ENCODE data around the gene SARDH.
"Not testable (repeated sequence)": the region's sequence is repeated elsewhere in the genome, so short reads cannot be mapped to it uniquely, and the experiment has no call there.

Gene SARDH

DNA sequence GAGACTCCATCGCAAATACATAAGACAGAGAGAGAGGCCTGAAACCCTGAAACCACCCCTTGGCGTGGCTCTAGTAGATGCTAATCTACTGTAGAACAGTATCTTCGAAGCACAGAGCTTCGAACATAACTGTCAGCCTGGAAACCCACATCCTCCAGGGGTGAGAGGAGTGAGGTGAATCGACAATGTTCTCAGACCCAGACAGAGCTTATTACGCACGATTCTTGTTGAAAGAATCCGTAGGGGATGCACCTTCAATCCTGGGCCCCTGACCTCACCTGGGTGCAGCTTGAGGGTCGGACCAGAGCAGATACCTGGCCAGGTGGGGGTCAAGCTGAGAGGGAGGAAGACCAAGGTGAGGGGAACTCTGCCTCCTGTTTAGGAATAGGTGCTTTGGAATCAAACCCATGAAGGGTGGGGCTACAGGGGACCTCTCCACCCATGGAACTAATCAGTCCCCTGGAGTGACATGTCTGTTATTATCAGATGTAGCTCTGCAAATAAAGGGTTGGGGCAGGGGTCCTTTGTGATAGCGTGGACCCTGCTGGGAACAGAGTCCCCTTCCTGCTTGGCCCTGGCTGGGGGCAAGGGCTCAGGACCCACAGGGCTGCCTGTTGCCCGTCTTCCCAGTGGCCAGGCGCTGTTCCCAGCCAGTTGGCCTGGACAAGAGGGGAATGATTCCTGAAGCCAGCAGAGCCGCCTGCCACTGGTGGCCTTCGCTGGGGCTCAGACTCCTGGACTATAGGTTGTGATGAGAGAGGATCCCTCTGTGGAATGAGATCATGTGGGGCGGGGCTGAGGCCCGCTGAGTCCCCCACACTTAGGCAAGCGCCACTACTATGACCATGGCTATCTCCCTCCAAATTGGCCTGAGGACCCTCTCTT, 60.8 kb downstream of the SARDH start:
- Histone ChIP-seq H3K9ac (ENCODE audit: low read depth in 1 of 2, low read length in 2 of 2) (no peak overlapping the region), H3K4me3 (ENCODE audit: low read length in 2 of 2) (no peak overlapping the region), H3K27ac (ENCODE audit: low read depth in 2 of 2, low read length in 2 of 2) (peak overlapping the region; percentile 19 to 43), H3K36me3 (ENCODE audit: control insufficient read depth in 2 of 2, insufficient read depth in 2 of 2, low read length in 2 of 2) (no peaks in the 10 kb centered on the region), H3K27me3 (ENCODE audit: control insufficient read depth in 2 of 2, insufficient read depth in 2 of 2, low read length in 2 of 2) (no peaks in the 10 kb centered on the region), H3K4me1 (ENCODE audit: control insufficient read depth in 2 of 2, insufficient read depth in 2 of 2, low read length in 2 of 2) (peaks cover 0 to 2% of the 10 kb centered on the region in 2 donors), H3K9me3 (ENCODE audit: control insufficient read depth in 2 of 2, low read length in 2 of 2) (no peaks in the 10 kb centered on the region)

DNA sequence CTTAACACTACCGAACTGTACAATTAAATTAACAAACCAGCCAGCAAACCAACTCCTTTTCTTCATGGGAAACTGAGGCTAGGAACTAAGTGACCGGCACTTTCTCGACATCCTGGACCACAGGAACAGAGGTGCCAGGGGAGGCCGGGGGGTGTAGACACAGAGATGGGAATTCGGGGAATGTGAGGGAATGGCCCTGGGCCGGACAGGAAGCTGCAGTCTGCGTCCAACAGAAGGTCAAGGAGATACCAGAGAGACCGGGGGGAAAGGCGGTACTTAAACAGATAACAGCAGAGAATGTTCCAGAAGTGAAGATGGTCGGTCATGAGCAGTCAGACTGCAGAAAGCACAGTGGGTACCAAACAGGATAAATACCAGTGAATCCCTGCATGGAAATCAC, 61.7 kb downstream of the SARDH start:
- no peaks in the 10 kb centered on the region for H3K9me3 ChIP-seq (ENCODE audit: control insufficient read depth in 2 of 2, low read length in 2 of 2)
- no peak overlapping the region for H3K27ac ChIP-seq (ENCODE audit: low read depth in 2 of 2, low read length in 2 of 2)
- no peaks in the 10 kb centered on the region for H3K27me3 ChIP-seq (ENCODE audit: control insufficient read depth in 2 of 2, insufficient read depth in 2 of 2, low read length in 2 of 2)
- H3K4me3 ChIP-seq (ENCODE audit: low read length in 2 of 2): no peak overlapping the region
- H3K36me3 ChIP-seq (ENCODE audit: control insufficient read depth in 2 of 2, insufficient read depth in 2 of 2, low read length in 2 of 2): no peaks in the 10 kb centered on the region
- no peak overlapping the region for H3K9ac ChIP-seq (ENCODE audit: low read depth in 1 of 2, low read length in 2 of 2)
- peaks cover 0 to 2% of the 10 kb centered on the region in 2 donors for H3K4me1 ChIP-seq (ENCODE audit: control insufficient read depth in 2 of 2, insufficient read depth in 2 of 2, low read length in 2 of 2)

DNA sequence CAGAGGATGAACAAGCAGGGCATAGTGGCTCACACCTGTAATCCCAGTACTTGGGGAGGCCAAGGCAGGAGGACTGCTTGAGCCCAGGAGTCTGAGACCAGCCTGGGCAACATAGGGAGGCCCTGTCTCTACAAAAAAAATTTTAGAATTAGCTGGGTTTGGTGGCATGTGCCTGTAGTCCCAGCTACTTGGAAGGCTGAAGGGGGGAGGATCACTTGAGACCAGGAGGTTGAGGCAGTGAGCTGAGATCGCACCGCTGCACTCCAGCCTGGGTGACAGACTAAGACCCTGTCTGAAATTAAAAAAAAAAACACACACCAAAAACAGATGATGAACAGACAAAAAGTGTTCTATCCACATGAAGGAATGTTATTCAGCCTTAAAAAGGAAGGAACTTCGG, 62.4 kb downstream of the SARDH start:
- not testable (repeated sequence) for H3K9me3 ChIP-seq (ENCODE audit: control insufficient read depth in 2 of 2, low read length in 2 of 2); H3K27ac ChIP-seq (ENCODE audit: low read depth in 2 of 2, low read length in 2 of 2); H3K27me3 ChIP-seq (ENCODE audit: control insufficient read depth in 2 of 2, insufficient read depth in 2 of 2, low read length in 2 of 2)

DNA sequence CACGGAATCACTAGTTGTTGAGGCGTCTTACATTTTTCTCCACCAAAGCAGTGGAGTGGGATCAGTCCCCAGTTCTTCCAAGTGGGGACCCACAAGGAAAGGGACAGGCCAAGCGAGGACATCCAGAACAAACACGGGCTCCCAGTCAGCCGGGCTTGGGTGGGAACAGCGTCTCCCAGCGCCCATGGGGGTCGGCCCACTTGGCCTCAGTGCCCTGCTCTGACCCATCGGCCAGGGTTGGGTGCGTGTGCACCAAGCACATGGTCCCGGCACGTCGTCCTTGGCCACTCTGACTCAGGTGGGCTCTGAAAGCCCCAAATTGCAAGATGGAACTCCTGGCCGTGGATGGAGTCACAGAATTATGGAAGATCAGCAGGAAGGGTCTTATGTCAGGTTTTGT, 64.1 kb downstream of the SARDH start:
- H3K9me3 ChIP-seq (ENCODE audit: control insufficient read depth in 2 of 2, low read length in 2 of 2): no peaks in the 10 kb centered on the region
- H3K27me3 ChIP-seq (ENCODE audit: control insufficient read depth in 2 of 2, insufficient read depth in 2 of 2, low read length in 2 of 2): no peaks in the 10 kb centered on the region
- no peak overlapping the region for H3K9ac ChIP-seq (ENCODE audit: low read depth in 1 of 2, low read length in 2 of 2)
- no peak overlapping the region for H3K4me3 ChIP-seq (ENCODE audit: low read length in 2 of 2)
- H3K27ac ChIP-seq (ENCODE audit: low read depth in 2 of 2, low read length in 2 of 2): no peak overlapping the region
- H3K4me1 ChIP-seq (ENCODE audit: control insufficient read depth in 2 of 2, insufficient read depth in 2 of 2, low read length in 2 of 2): no peaks in the 10 kb centered on the region
- H3K36me3 ChIP-seq (ENCODE audit: control insufficient read depth in 2 of 2, insufficient read depth in 2 of 2, low read length in 2 of 2): no peaks in the 10 kb centered on the region

More for the DNA sequence above, 62.4 kb downstream of the SARDH start:
- not testable (repeated sequence) for H3K36me3 ChIP-seq (ENCODE audit: control insufficient read depth in 2 of 2, insufficient read depth in 2 of 2, low read length in 2 of 2); H3K4me3 ChIP-seq (ENCODE audit: low read length in 2 of 2); H3K9ac ChIP-seq (ENCODE audit: low read depth in 1 of 2, low read length in 2 of 2); H3K4me1 ChIP-seq (ENCODE audit: control insufficient read depth in 2 of 2, insufficient read depth in 2 of 2, low read length in 2 of 2)

DNA sequence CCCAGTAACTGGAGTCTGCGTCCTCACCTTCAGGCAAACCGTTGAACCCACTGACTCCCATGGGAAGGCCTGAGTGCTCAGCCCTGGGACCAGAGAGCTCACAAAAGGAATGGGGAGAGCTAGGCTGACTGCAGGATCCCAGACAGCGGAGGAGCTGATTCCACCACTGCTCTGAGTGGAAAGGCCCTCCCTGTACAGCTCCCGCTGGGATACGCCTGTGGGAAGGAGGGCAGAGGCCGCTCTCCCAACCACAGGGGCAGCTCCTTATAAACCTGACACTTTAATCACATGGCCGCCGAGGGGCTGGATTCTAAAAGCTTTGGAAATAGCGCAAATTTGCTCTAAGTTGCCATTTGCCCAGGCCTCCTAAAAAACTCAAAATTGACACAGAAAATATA, 64.9 kb downstream of the SARDH start:
- Histone ChIP-seq H3K4me1 (ENCODE audit: control insufficient read depth in 2 of 2, insufficient read depth in 2 of 2, low read length in 2 of 2) (no peaks in the 10 kb centered on the region), H3K9me3 (ENCODE audit: control insufficient read depth in 2 of 2, low read length in 2 of 2) (no peaks in the 10 kb centered on the region), H3K36me3 (ENCODE audit: control insufficient read depth in 2 of 2, insufficient read depth in 2 of 2, low read length in 2 of 2) (no peaks in the 10 kb centered on the region), H3K4me3 (ENCODE audit: low read length in 2 of 2) (no peak overlapping the region), H3K9ac (ENCODE audit: low read depth in 1 of 2, low read length in 2 of 2) (no peak overlapping the region), H3K27me3 (ENCODE audit: control insufficient read depth in 2 of 2, insufficient read depth in 2 of 2, low read length in 2 of 2) (no peaks in the 10 kb centered on the region), H3K27ac (ENCODE audit: low read depth in 2 of 2, low read length in 2 of 2) (no peak overlapping the region)

DNA sequence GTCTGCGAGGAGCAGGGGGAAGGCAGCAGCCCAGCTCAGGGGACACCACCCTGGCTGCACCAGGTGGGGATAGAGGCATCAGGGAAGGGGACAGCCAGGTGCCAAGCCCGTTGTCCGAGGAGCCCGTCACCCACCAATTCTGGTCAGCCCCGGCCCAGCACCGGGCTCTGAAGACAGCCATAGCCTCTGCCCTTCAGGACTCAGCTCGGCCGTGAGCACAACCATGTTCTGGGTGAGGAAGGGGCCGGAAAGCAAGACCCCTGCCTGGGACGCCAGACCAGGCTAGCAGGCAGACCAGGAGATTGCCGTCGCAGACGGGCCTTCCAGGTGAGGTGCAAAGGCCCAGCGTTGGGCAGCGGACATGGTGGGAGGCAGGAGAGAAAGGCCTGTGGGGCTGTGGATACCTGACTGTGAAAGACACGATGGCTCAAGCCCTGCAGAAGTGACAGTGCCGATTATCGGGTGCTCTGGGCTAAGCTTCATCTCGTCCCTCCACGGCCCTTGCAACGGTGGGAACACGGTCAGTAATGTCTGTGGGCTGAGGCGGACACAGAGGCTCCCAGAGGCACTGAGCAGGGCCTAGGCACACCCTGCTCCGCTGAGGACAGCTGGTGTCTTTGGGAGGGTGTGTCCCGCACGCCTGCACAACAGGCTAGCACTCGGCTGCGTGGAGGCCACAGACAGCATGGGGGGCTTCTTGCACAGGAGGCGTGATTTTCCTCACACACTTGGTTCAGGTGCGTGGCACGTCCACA, 65.5 kb downstream of the SARDH start:
- Histone ChIP-seq H3K27me3 (ENCODE audit: control insufficient read depth in 2 of 2, insufficient read depth in 2 of 2, low read length in 2 of 2) (no peaks in the 10 kb centered on the region), H3K36me3 (ENCODE audit: control insufficient read depth in 2 of 2, insufficient read depth in 2 of 2, low read length in 2 of 2) (no peaks in the 10 kb centered on the region), H3K27ac (ENCODE audit: low read depth in 2 of 2, low read length in 2 of 2) (no peak overlapping the region), H3K9ac (ENCODE audit: low read depth in 1 of 2, low read length in 2 of 2) (no peak overlapping the region), H3K9me3 (ENCODE audit: control insufficient read depth in 2 of 2, low read length in 2 of 2) (no peaks in the 10 kb centered on the region), H3K4me3 (ENCODE audit: low read length in 2 of 2) (no peak overlapping the region), H3K4me1 (ENCODE audit: control insufficient read depth in 2 of 2, insufficient read depth in 2 of 2, low read length in 2 of 2) (no peaks in the 10 kb centered on the region)

DNA sequence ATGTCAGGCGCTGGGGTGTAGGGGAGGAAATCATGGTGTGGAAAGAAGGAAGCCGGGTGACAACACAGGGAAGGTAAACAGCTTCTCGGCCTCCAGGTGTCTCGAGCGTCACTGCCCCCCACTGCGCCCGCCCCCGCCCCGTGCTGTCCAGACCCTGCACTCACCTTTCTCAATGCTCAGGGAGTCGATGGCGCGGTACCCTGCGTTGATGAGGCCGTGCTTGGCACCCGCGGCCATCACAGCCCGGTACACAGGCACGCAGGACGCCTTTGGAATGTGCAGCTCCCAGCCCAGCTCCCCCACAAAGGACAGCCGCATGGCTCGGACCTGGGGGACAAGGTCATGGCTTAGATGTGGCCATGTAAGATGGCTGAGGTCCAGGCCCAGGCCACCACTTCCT, 66.8 kb downstream of the SARDH start:
- no peaks in the 10 kb centered on the region for H3K27me3 ChIP-seq (ENCODE audit: control insufficient read depth in 2 of 2, insufficient read depth in 2 of 2, low read length in 2 of 2)
- no peaks in the 10 kb centered on the region for H3K36me3 ChIP-seq (ENCODE audit: control insufficient read depth in 2 of 2, insufficient read depth in 2 of 2, low read length in 2 of 2)
- H3K9ac ChIP-seq (ENCODE audit: low read depth in 1 of 2, low read length in 2 of 2): no peak overlapping the region
- H3K9me3 ChIP-seq (ENCODE audit: control insufficient read depth in 2 of 2, low read length in 2 of 2): no peaks in the 10 kb centered on the region
- H3K4me3 ChIP-seq (ENCODE audit: low read length in 2 of 2): no peak overlapping the region
- no peak overlapping the region for H3K27ac ChIP-seq (ENCODE audit: low read depth in 2 of 2, low read length in 2 of 2)
- H3K4me1 ChIP-seq (ENCODE audit: control insufficient read depth in 2 of 2, insufficient read depth in 2 of 2, low read length in 2 of 2): no peaks in the 10 kb centered on the region

DNA sequence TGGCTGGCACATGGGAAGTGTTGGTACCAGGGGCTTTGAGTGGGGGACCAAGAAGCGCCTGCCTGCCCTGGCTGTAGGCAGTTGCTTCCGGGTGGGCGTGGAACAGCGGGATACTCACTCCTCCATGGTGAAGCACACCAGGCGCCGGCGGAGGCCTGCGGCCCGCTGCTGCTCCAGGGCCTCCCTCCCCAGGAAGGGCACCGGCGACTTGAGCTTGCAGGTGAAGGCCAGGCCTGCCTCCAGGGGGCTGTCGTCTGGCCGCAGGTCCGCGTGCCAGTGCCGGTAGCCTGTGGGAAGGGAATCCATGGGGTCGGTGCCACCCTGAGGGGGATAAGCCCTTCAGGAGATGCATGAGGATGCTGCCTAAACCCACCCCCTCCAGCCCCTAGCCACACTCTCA, 67.7 kb downstream of the SARDH start:
- Histone ChIP-seq H3K4me3 (ENCODE audit: low read length in 2 of 2) (no peak overlapping the region), H3K36me3 (ENCODE audit: control insufficient read depth in 2 of 2, insufficient read depth in 2 of 2, low read length in 2 of 2) (no peaks in the 10 kb centered on the region), H3K27me3 (ENCODE audit: control insufficient read depth in 2 of 2, insufficient read depth in 2 of 2, low read length in 2 of 2) (no peaks in the 10 kb centered on the region), H3K9me3 (ENCODE audit: control insufficient read depth in 2 of 2, low read length in 2 of 2) (no peaks in the 10 kb centered on the region), H3K9ac (ENCODE audit: low read depth in 1 of 2, low read length in 2 of 2) (no peak overlapping the region), H3K27ac (ENCODE audit: low read depth in 2 of 2, low read length in 2 of 2) (no peak overlapping the region), H3K4me1 (ENCODE audit: control insufficient read depth in 2 of 2, insufficient read depth in 2 of 2, low read length in 2 of 2) (no peaks in the 10 kb centered on the region)

DNA sequence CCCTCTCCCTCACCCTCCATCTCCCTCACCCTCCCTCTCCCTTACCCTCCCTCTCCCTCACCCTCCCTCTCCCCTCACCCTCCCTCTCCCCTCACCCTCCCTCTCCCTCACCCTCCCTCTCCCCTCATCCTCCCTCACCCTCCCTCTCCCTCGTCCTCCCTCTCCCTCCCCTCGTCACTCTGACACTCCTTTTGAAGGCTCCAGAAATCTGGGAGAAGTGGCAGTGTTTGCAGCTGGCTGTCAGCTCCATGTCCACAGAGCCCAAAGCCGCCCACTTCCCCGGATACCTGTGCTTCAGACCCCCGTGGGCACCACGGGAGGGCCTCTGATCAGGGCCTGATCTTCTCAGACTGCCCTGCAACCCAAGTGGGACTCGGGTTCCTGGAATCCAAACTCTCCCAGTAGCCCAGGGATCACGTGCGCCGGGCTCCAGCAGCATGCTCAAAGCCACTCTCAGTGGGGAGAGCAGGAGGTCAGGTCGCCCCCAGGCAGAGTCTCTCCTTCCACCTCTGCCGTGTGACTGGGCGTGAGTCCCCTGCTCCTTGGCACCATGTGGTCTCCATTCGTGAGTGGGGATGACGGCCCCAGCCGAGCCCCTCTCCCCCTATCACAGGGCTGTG, 68.9 kb downstream of the SARDH start:
- no peaks in the 10 kb centered on the region for H3K27me3 ChIP-seq (ENCODE audit: control insufficient read depth in 2 of 2, insufficient read depth in 2 of 2, low read length in 2 of 2)

More for the DNA sequence above, 68.9 kb downstream of the SARDH start:
- Histone ChIP-seq H3K9ac (ENCODE audit: low read depth in 1 of 2, low read length in 2 of 2) (no peak overlapping the region), H3K27ac (ENCODE audit: low read depth in 2 of 2, low read length in 2 of 2) (no peak overlapping the region), H3K4me1 (ENCODE audit: control insufficient read depth in 2 of 2, insufficient read depth in 2 of 2, low read length in 2 of 2) (no peaks in the 10 kb centered on the region), H3K4me3 (ENCODE audit: low read length in 2 of 2) (no peak overlapping the region), H3K36me3 (ENCODE audit: control insufficient read depth in 2 of 2, insufficient read depth in 2 of 2, low read length in 2 of 2) (no peaks in the 10 kb centered on the region), H3K9me3 (ENCODE audit: control insufficient read depth in 2 of 2, low read length in 2 of 2) (no peaks in the 10 kb centered on the region)

Data from mucosa of rectum (tissue), 2 donors.